HCT116 (cell line): ENCODE data around the gene TMEM9. TPM values are rescaled to one million over a fixed set of nuclear protein-coding genes. Genes with fewer than 3 reads are reported as not detected.

Experiments used
- ATAC-seq: fragments of 200-7000 bp; cut with Tn5 transposase; 2 replicates; pipeline ENCODE4 v1.9.1; 2020; ENCODE audit warnings: mild to moderate bottlenecking, moderate library complexity
- BruUV-seq: library from RNA; stranded (reverse); fragments of 400-500 nt; replicated peaks from 2 replicates; lab custom pipeline; 2021; lab: Mats Ljungman, UMichigan
- CTCF ChIA-PET: fragments of 300-600 bp; sonication (Branson Sonifier 250); formaldehyde crosslinking; loops from one replicate; lab custom pipeline; 2021; ENCODE audit warnings: antibody characterized with exemption; lab: Charles Lee
- POLR2A ChIA-PET: fragments of 300-600, 350-600 bp; sonication (Branson Sonifier 250); formaldehyde crosslinking; loops from one replicate; lab custom pipeline; 2021; ENCODE audit warnings: antibody characterized with exemption; lab: Charles Lee
- RAD21 ChIA-PET, 2 experiments: fragments of 300-600 bp; sonication (Branson Sonifier 250); formaldehyde crosslinking; loops; one replicate each; lab custom pipeline; 2023; ENCODE audit warnings: low total read pairs in 2 of 2; ENCODE audit not compliant: uncharacterized antibody in 2 of 2, unreplicated experiment in 2 of 2, low non-redundant PET in 1 of 2; lab: Charles Lee
- DNase-seq: peaks from one replicate; pipeline ENCODE4 v3.0.0-alpha.2; 2010; ENCODE audit warnings: low read depth, low spot score
- H2AFZ ChIP-seq: fragments of 200-600 bp; shearing (Covaris generic), sonication (generic); 2 replicates; pipeline ENCODE4 v1.6.1; 2017; ENCODE audit warnings: low read depth, mixed run types, mixed read lengths, antibody characterized with exemption, low read length; ENCODE audit not compliant: poor library complexity, severe bottlenecking
- H3K27ac ChIP-seq: 2 replicates; pipeline ENCODE4 v1.5.1; 2012; ENCODE audit warnings: low read depth, low read length
- H3K27me3 ChIP-seq: fragments of 200-600 bp; sonication (generic); 2 replicates; pipeline ENCODE4 v1.6.1; 2016; ENCODE audit warnings: mixed run types, low read length, mixed read lengths; ENCODE audit not compliant: insufficient read depth
- H3K36me3 ChIP-seq, 2 experiments: fragments of 200-500 bp in 1 of 2; fragments of 200-600 bp in 1 of 2; sonication (Bioruptor generic) in 1 of 2; sonication (generic) in 1 of 2; 2 replicates each; pipeline versions ENCODE4 v1.5.1 to v1.6.1; 2014 to 2016; ENCODE audit warnings: low read length in 2 of 2, inconsistent platforms in 1 of 2, mixed read lengths in 1 of 2, mixed run types in 1 of 2; ENCODE audit not compliant: insufficient read depth in 2 of 2, control insufficient read depth in 1 of 2
- H3K4me1 ChIP-seq, 2 experiments: fragments of 200-600 bp in 1 of 2; sonication (generic) in 1 of 2; 2 replicates each; pipeline versions ENCODE4 v1.5.1 to v1.6.1; 2012 to 2017; ENCODE audit warnings: low read length in 2 of 2, inconsistent platforms in 1 of 2, mild to moderate bottlenecking in 1 of 2, mixed read lengths in 1 of 2, mixed run types in 1 of 2, moderate library complexity in 1 of 2; ENCODE audit not compliant: insufficient read depth in 2 of 2, control insufficient read depth in 1 of 2
- H3K4me2 ChIP-seq: fragments of 200-600 bp; sonication (generic); 2 replicates; pipeline ENCODE4 v1.6.1; 2017; ENCODE audit warnings: mixed run types, low read length, mixed read lengths
- H3K4me3 ChIP-seq, 2 experiments: fragments of 200-600 bp in 1 of 2; sonication (generic) in 1 of 2; replicated peaks in 1 of 2; 2 replicates each; pipeline ENCODE4 v1.5.1; 2011 to 2016; ENCODE audit warnings: low read length in 2 of 2, control low read depth in 1 of 2, low read depth in 1 of 2, mild to moderate bottlenecking in 1 of 2, mixed read lengths in 1 of 2, mixed run types in 1 of 2
- H3K79me2 ChIP-seq: fragments of 200-600 bp; sonication (generic); 2 replicates; pipeline ENCODE4 v1.6.1; 2017; ENCODE audit warnings: mild to moderate bottlenecking, mixed run types, low read length, moderate library complexity, mixed read lengths; ENCODE audit not compliant: insufficient read depth
- H3K9ac ChIP-seq: fragments of 200-600 bp; sonication (generic); 2 replicates; pipeline ENCODE4 v1.6.1; 2016; ENCODE audit warnings: low read length, mixed read lengths
- H3K9me2 ChIP-seq: fragments of 200-600 bp; sonication (generic), shearing (Covaris generic); 2 replicates; pipeline ENCODE4 v1.6.1; 2017; ENCODE audit warnings: mixed run types, mild to moderate bottlenecking, moderate library complexity; ENCODE audit not compliant: insufficient read depth
- H3K9me3 ChIP-seq, 2 experiments: fragments of 200-500 bp in 1 of 2; fragments of 200-600 bp in 1 of 2; sonication (Bioruptor generic) in 1 of 2; sonication (generic) in 1 of 2; 2 replicates each; pipeline ENCODE4 v1.6.1; 2014 to 2017; ENCODE audit warnings: low read length in 2 of 2, mixed read lengths in 2 of 2, inconsistent platforms in 1 of 2, low read depth in 1 of 2, mild to moderate bottlenecking in 1 of 2, mixed run types in 1 of 2, moderate library complexity in 1 of 2; ENCODE audit not compliant: control insufficient read depth in 1 of 2, insufficient read depth in 1 of 2
- H4K20me1 ChIP-seq: fragments of 200-600 bp; sonication (generic), shearing (Covaris generic); 2 replicates; pipeline ENCODE4 v1.6.1; 2017; ENCODE audit warnings: mixed run types, mild to moderate bottlenecking, moderate library complexity; ENCODE audit not compliant: insufficient read depth
- CEBPB ChIP-seq: IDR thresholded peaks from 2 replicates; pipeline ENCODE4 v1.6.1; 2012; ENCODE audit warnings: low read depth
- EGR1 ChIP-seq: IDR thresholded peaks from 2 replicates; pipeline ENCODE4 v1.6.1; 2012; ENCODE audit warnings: low read depth
- ELF1 ChIP-seq: IDR thresholded peaks from 2 replicates; pipeline ENCODE4 v1.6.1; 2012; ENCODE audit warnings: low read depth, borderline replicate concordance
- EZH2 ChIP-seq: fragments of 200-600 bp; sonication (generic); IDR thresholded peaks from 2 replicates; pipeline ENCODE4 v1.6.1; 2017; ENCODE audit warnings: antibody characterized with exemption, mixed run types
- POLR2AphosphoS5 ChIP-seq: IDR thresholded peaks from 2 replicates; pipeline ENCODE4 v1.6.1; 2011; ENCODE audit warnings: mild to moderate bottlenecking, low read depth, low read length, moderate library complexity
- RAD21 ChIP-seq: IDR thresholded peaks from 2 replicates; pipeline ENCODE4 v1.6.1; 2012; ENCODE audit warnings: low read depth, mild to moderate bottlenecking
- SP1 ChIP-seq: IDR thresholded peaks from 2 replicates; pipeline ENCODE4 v1.6.1; 2012; ENCODE audit warnings: low read depth
- TCF7L2 ChIP-seq: IDR thresholded peaks from 2 replicates; pipeline ENCODE4 v1.7.0; 2011; ENCODE audit warnings: borderline replicate concordance, inconsistent platforms; ENCODE audit not compliant: insufficient read depth, insufficient read length; ENCODE audit errors: extremely low read depth
- YY1 ChIP-seq: IDR thresholded peaks from 2 replicates; pipeline ENCODE4 v1.6.1; 2011; ENCODE audit warnings: low read length, low read depth, moderate library complexity, mild to moderate bottlenecking; ENCODE audit not compliant: insufficient replicate concordance; ENCODE audit errors: extremely low read depth
- ZFX ChIP-seq: fragments of 450-650 bp; IDR thresholded peaks from 2 replicates; pipeline ENCODE4 v1.6.1; 2017
- intact Hi-C: fragments of 100-400 bp; cut with micrococcal nuclease; formaldehyde crosslinking; loops from 2 replicates; pipeline ENCODE4 v1.10.0; 2022
- total RNA-seq: library from RNA; stranded (reverse); gene quantifications from one replicate; pipeline ENCODE4 v1.2.1, GENCODE V29; 2021; ENCODE audit not compliant: unreplicated experiment
- TF ChIP-seq, protein P1 (sequence below): IDR thresholded peaks from 2 replicates; pipeline ENCODE4 v1.6.1; 2011; ENCODE audit warnings: mild to moderate bottlenecking, low read length, moderate library complexity; ENCODE audit not compliant: insufficient replicate concordance; ENCODE audit errors: extremely low read depth
- TF ChIP-seq, protein P2 (sequence below), 3 experiments: fragments of 200-600 bp in 1 of 3; sonication (generic) in 1 of 3; IDR thresholded peaks in 2 of 3; conservative IDR thresholded peaks in 1 of 3; 2 replicates each; pipeline ENCODE4 v1.5.1; 2012 to 2017; ENCODE audit warnings: low read depth in 2 of 3, low read length in 2 of 3, antibody characterized with exemption in 1 of 3, borderline replicate concordance in 1 of 3, control low read depth in 1 of 3, mild to moderate bottlenecking in 1 of 3, mixed read lengths in 1 of 3, mixed run types in 1 of 3, moderate library complexity in 1 of 3; ENCODE audit not compliant: insufficient read depth in 1 of 3

The TMEM9 gene
- total RNA-seq, 1 experiment from 2014 or later = 66.3 TPM

DNA sequence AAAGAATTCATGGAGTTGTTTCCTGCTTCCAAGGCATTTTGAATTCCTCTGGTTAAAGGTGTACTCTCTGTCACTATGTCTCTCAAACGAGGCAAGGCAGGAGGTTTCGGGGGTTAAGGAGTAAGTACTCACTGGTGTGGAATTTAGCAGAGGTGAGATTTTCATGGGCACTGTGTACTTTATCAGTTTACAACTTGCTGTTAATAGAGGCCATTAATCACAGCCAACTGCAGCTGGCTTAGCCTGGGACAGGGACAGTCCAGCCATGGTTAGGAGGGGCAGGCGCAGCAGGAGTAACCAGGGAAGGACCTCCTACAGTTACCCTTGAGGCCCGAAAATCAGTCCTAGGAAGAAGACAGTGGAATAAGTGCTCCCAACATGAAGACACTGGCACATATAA lies 18.1 kb upstream of the TMEM9 start:
- DNase-seq = no peak

More for the DNA sequence above, 18.1 kb upstream of the TMEM9 start:
- no peaks in the 10 kb centered on the region for H3K36me3 ChIP-seq
- ChIA-PET CTCF (interaction anchor here (1.8 kb wide), 1 partner anchor 22 kb away, joined by 5 read pairs; no protein-coding TSS in a partner anchor), POLR2A (no interaction called here)
- TF ChIP-seq ZFX (no peak), CEBPB (no peak), ELF1 (no peak), EGR1 (no peak), SP1 (no peak), POLR2AphosphoS5 (no peak), TCF7L2 (no peak), EZH2 (no peak), RAD21 (no peak), YY1 (no peak)
- TF ChIP-seq, protein P1, sequence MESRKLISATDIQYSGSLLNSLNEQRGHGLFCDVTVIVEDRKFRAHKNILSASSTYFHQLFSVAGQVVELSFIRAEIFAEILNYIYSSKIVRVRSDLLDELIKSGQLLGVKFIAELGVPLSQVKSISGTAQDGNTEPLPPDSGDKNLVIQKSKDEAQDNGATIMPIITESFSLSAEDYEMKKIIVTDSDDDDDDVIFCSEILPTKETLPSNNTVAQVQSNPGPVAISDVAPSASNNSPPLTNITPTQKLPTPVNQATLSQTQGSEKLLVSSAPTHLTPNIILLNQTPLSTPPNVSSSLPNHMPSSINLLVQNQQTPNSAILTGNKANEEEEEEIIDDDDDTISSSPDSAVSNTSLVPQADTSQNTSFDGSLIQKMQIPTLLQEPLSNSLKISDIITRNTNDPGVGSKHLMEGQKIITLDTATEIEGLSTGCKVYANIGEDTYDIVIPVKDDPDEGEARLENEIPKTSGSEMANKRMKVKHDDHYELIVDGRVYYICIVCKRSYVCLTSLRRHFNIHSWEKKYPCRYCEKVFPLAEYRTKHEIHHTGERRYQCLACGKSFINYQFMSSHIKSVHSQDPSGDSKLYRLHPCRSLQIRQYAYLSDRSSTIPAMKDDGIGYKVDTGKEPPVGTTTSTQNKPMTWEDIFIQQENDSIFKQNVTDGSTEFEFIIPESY = no peak
- TF ChIP-seq, protein P2, sequence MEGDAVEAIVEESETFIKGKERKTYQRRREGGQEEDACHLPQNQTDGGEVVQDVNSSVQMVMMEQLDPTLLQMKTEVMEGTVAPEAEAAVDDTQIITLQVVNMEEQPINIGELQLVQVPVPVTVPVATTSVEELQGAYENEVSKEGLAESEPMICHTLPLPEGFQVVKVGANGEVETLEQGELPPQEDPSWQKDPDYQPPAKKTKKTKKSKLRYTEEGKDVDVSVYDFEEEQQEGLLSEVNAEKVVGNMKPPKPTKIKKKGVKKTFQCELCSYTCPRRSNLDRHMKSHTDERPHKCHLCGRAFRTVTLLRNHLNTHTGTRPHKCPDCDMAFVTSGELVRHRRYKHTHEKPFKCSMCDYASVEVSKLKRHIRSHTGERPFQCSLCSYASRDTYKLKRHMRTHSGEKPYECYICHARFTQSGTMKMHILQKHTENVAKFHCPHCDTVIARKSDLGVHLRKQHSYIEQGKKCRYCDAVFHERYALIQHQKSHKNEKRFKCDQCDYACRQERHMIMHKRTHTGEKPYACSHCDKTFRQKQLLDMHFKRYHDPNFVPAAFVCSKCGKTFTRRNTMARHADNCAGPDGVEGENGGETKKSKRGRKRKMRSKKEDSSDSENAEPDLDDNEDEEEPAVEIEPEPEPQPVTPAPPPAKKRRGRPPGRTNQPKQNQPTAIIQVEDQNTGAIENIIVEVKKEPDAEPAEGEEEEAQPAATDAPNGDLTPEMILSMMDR (IDR thresholded peaks at IDR 0.05 in 2 of 3, conservative IDR thresholded peaks at IDR 0.05 in 1 of 3; ENCODE audit: borderline replicate concordance in 1 of 3, insufficient read depth in 1 of 3, low read depth in 2 of 3, low read length in 2 of 3) = no peak
- TF ChIP-seq, all 23 proteins: peak for 0
- ATAC-seq = no peak
- H4K20me1 ChIP-seq = no peaks in the 10 kb centered on the region
- no peak overlapping the region for H3K4me2 ChIP-seq
- H3K9me3 ChIP-seq = no peaks in the 10 kb centered on the region
- H3K4me1 ChIP-seq = peaks cover 9 to 16% of the 10 kb centered on the region in 2 experiments
- no peaks in the 10 kb centered on the region for H3K79me2 ChIP-seq
- H3K4me3 ChIP-seq = no peak overlapping the region
- BruUV-seq = no TSS peak
- peak overlapping the region; percentile 98 for H2AFZ ChIP-seq
- H3K9me2 ChIP-seq = no peaks in the 10 kb centered on the region
- no peaks in the 10 kb centered on the region for H3K27me3 ChIP-seq
- intact Hi-C loops = no loop called here
- no peak overlapping the region for H3K27ac ChIP-seq
- no peak overlapping the region for H3K9ac ChIP-seq
- RAD21 ChIA-PET = no interaction called here
